H9 (cell line): ENCODE results near the gene ZDHHC24. TPM values are rescaled to one million over a fixed set of nuclear protein-coding genes. Genes with fewer than 3 reads are reported as not detected.

Experiments
- DNase-seq: peaks from one replicate; pipeline ENCODE4 v3.0.0-alpha.2; 2017
- H2AFZ ChIP-seq: one replicate; pipeline ENCODE4 v1.6.1; 2013; ENCODE audit warnings: mild to moderate bottlenecking, low read length, control low read depth, moderate library complexity
- H2AK5ac ChIP-seq: 2 replicates; pipeline ENCODE4 v1.6.1; 2013; ENCODE audit warnings: low read length, control low read depth, mixed read lengths; ENCODE audit not compliant: insufficient read length
- H2BK120ac ChIP-seq: one replicate; pipeline ENCODE4 v1.6.1; 2013; ENCODE audit warnings: low read depth, mild to moderate bottlenecking, low read length, control low read depth, inconsistent platforms; ENCODE audit not compliant: poor library complexity, severe bottlenecking
- H2BK12ac ChIP-seq: 2 replicates; pipeline ENCODE4 v1.6.1; 2013; ENCODE audit warnings: low read length, control low read depth, mixed read lengths, low read depth; ENCODE audit not compliant: insufficient read length
- H2BK15ac ChIP-seq: 2 replicates; pipeline ENCODE4 v1.6.1; 2013; ENCODE audit warnings: low read depth, low read length, control low read depth
- H2BK20ac ChIP-seq: one replicate; pipeline ENCODE4 v1.6.1; 2013; ENCODE audit warnings: low read depth, mild to moderate bottlenecking, low read length, control low read depth, inconsistent platforms; ENCODE audit not compliant: poor library complexity, severe bottlenecking
- H2BK5ac ChIP-seq: 2 replicates; pipeline ENCODE4 v1.6.1; 2013; ENCODE audit warnings: low read length, control low read depth, mixed read lengths; ENCODE audit not compliant: insufficient read length
- H3K14ac ChIP-seq: 2 replicates; pipeline ENCODE4 v1.6.1; 2013; ENCODE audit warnings: low read length, control low read depth; ENCODE audit not compliant: insufficient read depth
- H3K18ac ChIP-seq: 2 replicates; pipeline ENCODE4 v1.6.1; 2013; ENCODE audit warnings: low read depth, mild to moderate bottlenecking, mixed read lengths, low read length, control low read depth; ENCODE audit not compliant: insufficient read length
- H3K23ac ChIP-seq: 2 replicates; pipeline ENCODE4 v1.6.1; 2013; ENCODE audit warnings: low read length, control low read depth, mixed read lengths, low read depth; ENCODE audit not compliant: insufficient read length
- H3K23me2 ChIP-seq: 2 replicates; pipeline ENCODE4 v1.6.1; 2013; ENCODE audit warnings: low read depth, mild to moderate bottlenecking, mixed read lengths, low read length, control low read depth; ENCODE audit not compliant: insufficient read length, poor library complexity, severe bottlenecking
- H3K27ac ChIP-seq: 2 replicates; pipeline ENCODE4 v1.5.1; 2013; ENCODE audit warnings: low read length, control low read depth, mixed read lengths, low read depth; ENCODE audit not compliant: insufficient read length
- H3K27me3 ChIP-seq: 2 replicates; pipeline ENCODE4 v1.6.1; 2013; ENCODE audit warnings: low read length, control low read depth, inconsistent platforms; ENCODE audit not compliant: insufficient read depth
- H3K4ac ChIP-seq: 2 replicates; pipeline ENCODE4 v1.6.1; 2013; ENCODE audit warnings: low read depth, mild to moderate bottlenecking, control low read depth, inconsistent platforms, low read length, moderate library complexity
- H3K4me1 ChIP-seq: 2 replicates; pipeline ENCODE4 v1.6.1; 2013; ENCODE audit warnings: low read length, control low read depth, inconsistent platforms; ENCODE audit not compliant: insufficient read depth
- H3K4me2 ChIP-seq: 2 replicates; pipeline ENCODE4 v1.6.1; 2013; ENCODE audit warnings: low read length, control low read depth, mixed read lengths; ENCODE audit not compliant: insufficient read length, insufficient read depth
- H3K56ac ChIP-seq: 2 replicates; pipeline ENCODE4 v1.6.1; 2013; ENCODE audit warnings: low read depth, mild to moderate bottlenecking, mixed read lengths, low read length, control low read depth; ENCODE audit not compliant: insufficient read length
- H3K79me1 ChIP-seq: 2 replicates; pipeline ENCODE4 v1.6.1; 2013; ENCODE audit warnings: low read depth, mild to moderate bottlenecking, moderate library complexity, low read length, control low read depth, inconsistent platforms; ENCODE audit not compliant: insufficient read depth, poor library complexity, severe bottlenecking
- H3K79me2 ChIP-seq: 2 replicates; pipeline ENCODE4 v1.6.1; 2013; ENCODE audit warnings: low read length, control low read depth, inconsistent platforms; ENCODE audit not compliant: insufficient read depth
- H3K9ac ChIP-seq: 2 replicates; pipeline ENCODE4 v1.6.1; 2013; ENCODE audit warnings: low read length, control low read depth, mixed read lengths; ENCODE audit not compliant: insufficient read length; ENCODE audit errors: extremely low read depth
- H3K9me3 ChIP-seq: one replicate; pipeline ENCODE4 v1.6.1; 2013; ENCODE audit warnings: low read depth, low read length, inconsistent platforms; ENCODE audit not compliant: control insufficient read depth
- H3T11ph ChIP-seq: one replicate; pipeline ENCODE4 v1.6.1; 2013; ENCODE audit warnings: mild to moderate bottlenecking, low read length, control low read depth, inconsistent platforms
- H4K20me1 ChIP-seq: one replicate; pipeline ENCODE4 v1.6.1; 2013; ENCODE audit not compliant: control insufficient read depth, insufficient read length, insufficient read depth
- H4K5ac ChIP-seq: 2 replicates; pipeline ENCODE4 v1.6.1; 2013; ENCODE audit warnings: low read depth, mild to moderate bottlenecking, mixed read lengths, low read length, control low read depth; ENCODE audit not compliant: insufficient read length
- H4K8ac ChIP-seq: replicated peaks from 2 replicates; pipeline ENCODE4 v1.6.1; 2013; ENCODE audit warnings: low read length, control low read depth, mixed read lengths, low read depth; ENCODE audit not compliant: insufficient read length
- H4K91ac ChIP-seq: 2 replicates; pipeline ENCODE4 v1.6.1; 2013; ENCODE audit warnings: low read depth, mild to moderate bottlenecking, moderate library complexity, mixed read lengths, low read length, control low read depth; ENCODE audit not compliant: insufficient read length
- H3K27ac Mint-ChIP-seq, 3 experiments: 2 replicates in 2 of 3; 3 replicates in 1 of 3; pipeline ENCODE4 v1.8.0; 2020 to 2021; ENCODE audit warnings: mixed read lengths in 3 of 3, mild to moderate bottlenecking in 1 of 3, moderate library complexity in 1 of 3
- H3K27me3 Mint-ChIP-seq: 2 replicates; pipeline ENCODE4 v1.8.0; 2021; ENCODE audit warnings: low read depth, mild to moderate bottlenecking, moderate library complexity, mixed read lengths
- H3K36me3 Mint-ChIP-seq, 3 experiments: 2 replicates in 2 of 3; 3 replicates in 1 of 3; pipeline ENCODE4 v1.8.0; 2020 to 2021; ENCODE audit warnings: low read depth in 3 of 3, mixed read lengths in 3 of 3; ENCODE audit not compliant: insufficient read depth in 1 of 3
- H3K4me1 Mint-ChIP-seq, 2 experiments: 2 replicates each; pipeline ENCODE4 v1.8.0; 2020; ENCODE audit warnings: mixed read lengths in 2 of 2
- H3K4me3 Mint-ChIP-seq, 2 experiments: 2 replicates in 1 of 2; 3 replicates in 1 of 2; pipeline ENCODE4 v1.8.0; 2020 to 2021; ENCODE audit warnings: mild to moderate bottlenecking in 2 of 2, mixed read lengths in 2 of 2, moderate library complexity in 1 of 2
- H3K9me3 Mint-ChIP-seq, 2 experiments: 2 replicates in 1 of 2; 3 replicates in 1 of 2; pipeline ENCODE4 v1.8.0; 2020; ENCODE audit warnings: mild to moderate bottlenecking in 2 of 2, mixed read lengths in 2 of 2, moderate library complexity in 1 of 2
- CTCF ChIP-seq: fragments of 200-600 bp; sonication (generic); conservative IDR thresholded peaks from 3 replicates; pipeline ENCODE4 v1.8.0; 2021; ENCODE audit warnings: antibody characterized with exemption, mild to moderate bottlenecking
- whole genome bisulfite sequencing: extraction: QIAGEN DNeasy Blood & Tissue Kit; methylation state at CpG from one replicate; pipeline ENCODE4 v1.1.7; 2013; ENCODE audit warnings: missing lambda C conversion rate, low lambda C conversion rate, mixed read lengths; ENCODE audit not compliant: insufficient read length; ENCODE audit errors: extremely low coverage; 5-methylcytosine and 5-hydroxymethylcytosine counted together
- total RNA-seq: library from RNA; stranded (reverse); gene quantifications from 2 replicates; pipeline ENCODE4 v1.2.1, GENCODE V29; 2021

The ZDHHC24 gene
- total RNA-seq, 1 experiment from 2014 or later: 8.9 TPM

DNA sequence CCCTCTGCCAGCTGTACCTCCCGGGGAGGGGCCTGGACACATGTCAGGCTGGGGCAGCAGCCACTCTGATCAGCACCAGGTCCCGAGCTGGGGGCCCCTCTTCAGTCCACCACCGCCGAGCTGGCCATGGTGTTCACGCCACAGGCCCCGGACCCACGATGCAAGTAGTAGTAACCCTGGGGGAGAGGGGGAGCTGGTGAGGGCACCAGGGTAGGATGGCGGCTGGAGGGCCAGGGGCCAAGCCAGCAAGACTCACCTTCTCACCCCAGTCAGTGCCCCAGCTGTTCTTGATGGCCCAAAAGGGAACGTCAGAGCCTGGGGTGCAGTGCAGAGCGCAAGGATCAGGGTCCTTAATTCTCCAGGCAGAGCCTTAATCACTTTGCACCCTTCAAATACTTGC, 18.0 kb upstream of the ZDHHC24 start:
- Histone ChIP-seq H3K23ac (no peak overlapping the region), H3K14ac (no peak overlapping the region), H2BK20ac (no peak overlapping the region), H3K79me2 (no peaks in the 10 kb centered on the region), H3K9ac (no peak overlapping the region), H3K79me1 (no peaks in the 10 kb centered on the region), H3K4me2 (no peak overlapping the region), H3K4ac (no peak overlapping the region), H2BK12ac (no peak overlapping the region), H4K20me1 (no peaks in the 10 kb centered on the region), H2BK5ac (no peak overlapping the region), H3K4me1 (no peaks in the 10 kb centered on the region), H3T11ph (no peak overlapping the region), H3K27me3 (no peaks in the 10 kb centered on the region), H3K18ac (no peak overlapping the region), H2BK120ac (no peak overlapping the region), H4K5ac (no peak overlapping the region), H2AK5ac (no peak overlapping the region), H3K56ac (no peak overlapping the region), H2AFZ (no peak overlapping the region), H4K8ac (no peak overlapping the region), H3K9me3 (no peaks in the 10 kb centered on the region), H2BK15ac (no peak overlapping the region), H4K91ac (no peak overlapping the region), H3K27ac (no peak overlapping the region), H3K23me2 (no peaks in the 10 kb centered on the region)
- no peak overlapping the region for H3K27ac Mint-ChIP-seq
- H3K4me1 Mint-ChIP-seq: peaks cover 6 to 9% of the 10 kb centered on the region in 2 experiments
- no peak for DNase-seq
- WGBS: no CpG with 5 or more reads among the region's 10 CpGs
- H3K36me3 Mint-ChIP-seq: peaks cover 8 to 52% (median 46%) of the 10 kb centered on the region in 3 experiments
- no peaks in the 10 kb centered on the region for H3K9me3 Mint-ChIP-seq
- no peak for TF ChIP-seq CTCF
- peaks cover 2% of the 10 kb centered on the region for H3K27me3 Mint-ChIP-seq
- no peak overlapping the region for H3K4me3 Mint-ChIP-seq
